ENCODE results near the gene RGS10. TPM values are rescaled to one million over a fixed set of nuclear protein-coding genes. Genes with fewer than 3 reads are reported as not detected.
"Not testable (repeated sequence)": the region's sequence is repeated elsewhere in the genome, so short reads cannot be mapped to it uniquely, and the experiment has no call there.

The RGS10 gene
- 10 to 100 TPM; 29.7 to 36.7 (median 32.3) TPM for polyA plus RNA-seq (ENCODE audit: insufficient read length in 4 of 4)

GRCh38 chr10:119542357-119542987, at the start of gene RGS10:
TSS of gene RGS10 (minus strand) at chr10:119542719. CDS start at chr10:119542638, 81 bp downstream.
- no peak for DNase-seq (ENCODE audit: low read depth in 4 of 4, low spot score in 2 of 4)

- DNase-seq (ENCODE audit: low read depth in 4 of 4, low spot score in 2 of 4) = no peak
These were observed 45.6 kb upstream of the RGS10 start for GRCh38 chr10:119588071-119588470.

- DNase-seq (ENCODE audit: low read depth in 4 of 4, low spot score in 2 of 4) = no peak
These were observed 35.8 kb upstream of the RGS10 start for GRCh38 chr10:119578355-119578754.

- no peak for DNase-seq (ENCODE audit: low read depth in 4 of 4, low spot score in 2 of 4)
These were observed 33.5 kb upstream of the RGS10 start for GRCh38 chr10:119575991-119576390.

- DNase-seq (ENCODE audit: low read depth in 4 of 4, low spot score in 2 of 4) = no peak
These were observed 33.0 kb upstream of the RGS10 start for GRCh38 chr10:119575506-119575905.

GRCh38 chr10:119567978-119568377, 25.5 kb upstream of the RGS10 start:
- DNase-seq (ENCODE audit: low read depth in 4 of 4, low spot score in 2 of 4) = no peak

- no peak for DNase-seq (ENCODE audit: low read depth in 4 of 4, low spot score in 2 of 4)
These were observed 19.6 kb upstream of the RGS10 start for GRCh38 chr10:119562097-119562496.

GRCh38 chr10:119559511-119559910, 17.0 kb upstream of the RGS10 start:
- not testable (repeated sequence) for DNase-seq (ENCODE audit: low read depth in 4 of 4, low spot score in 2 of 4)

GRCh38 chr10:119556081-119556480, 13.6 kb upstream of the RGS10 start:
- not testable (repeated sequence) for DNase-seq (ENCODE audit: low read depth in 4 of 4, low spot score in 2 of 4)

GRCh38 chr10:119555178-119555784, 12.8 kb upstream of the RGS10 start:
- no peak for DNase-seq (ENCODE audit: low read depth in 4 of 4, low spot score in 2 of 4)

- no peak for DNase-seq (ENCODE audit: low read depth in 4 of 4, low spot score in 2 of 4)
These were observed 8.3 kb upstream of the RGS10 start for GRCh38 chr10:119550827-119551226.

- DNase-seq (ENCODE audit: low read depth in 4 of 4, low spot score in 2 of 4) = no peak
These were observed 6.9 kb upstream of the RGS10 start for GRCh38 chr10:119549247-119549999.

- DNase-seq (ENCODE audit: low read depth in 4 of 4, low spot score in 2 of 4) = no peak
These were observed 3.5 kb upstream of the RGS10 start for GRCh38 chr10:119546009-119546408.

- no peak for DNase-seq (ENCODE audit: low read depth in 4 of 4, low spot score in 2 of 4)
These were observed 2.8 kb upstream of the RGS10 start for GRCh38 chr10:119545310-119545709.

GRCh38 chr10:119543814-119544642, 1.5 kb upstream of the RGS10 start:
- DNase-seq (ENCODE audit: low read depth in 4 of 4, low spot score in 2 of 4) = peak in 1 of 4 donors; percentile 44

- no peak for DNase-seq (ENCODE audit: low read depth in 4 of 4, low spot score in 2 of 4)
These were observed 682 bp upstream of the RGS10 start for GRCh38 chr10:119542988-119543813.

GRCh38 chr10:119541459-119542356, 811 bp downstream of the RGS10 start:
- no peak for DNase-seq (ENCODE audit: low read depth in 4 of 4, low spot score in 2 of 4)

- DNase-seq (ENCODE audit: low read depth in 4 of 4, low spot score in 2 of 4) = no peak
These were observed 1.5 kb downstream of the RGS10 start for GRCh38 chr10:119541046-119541445.

- no peak for DNase-seq (ENCODE audit: low read depth in 4 of 4, low spot score in 2 of 4)
These were observed 2.5 kb downstream of the RGS10 start for GRCh38 chr10:119540038-119540437.
